ENCODE results near the gene RRP9. TPM values are rescaled to one million over a fixed set of nuclear protein-coding genes. Genes with fewer than 3 reads are reported as not detected.
"Not testable (repeated sequence)": the region's sequence is repeated elsewhere in the genome, so short reads cannot be mapped to it uniquely, and the experiment has no call there.

Gene RRP9
- total RNA-seq, 1 donor from 2014 or later = 9.3 TPM

DNA sequence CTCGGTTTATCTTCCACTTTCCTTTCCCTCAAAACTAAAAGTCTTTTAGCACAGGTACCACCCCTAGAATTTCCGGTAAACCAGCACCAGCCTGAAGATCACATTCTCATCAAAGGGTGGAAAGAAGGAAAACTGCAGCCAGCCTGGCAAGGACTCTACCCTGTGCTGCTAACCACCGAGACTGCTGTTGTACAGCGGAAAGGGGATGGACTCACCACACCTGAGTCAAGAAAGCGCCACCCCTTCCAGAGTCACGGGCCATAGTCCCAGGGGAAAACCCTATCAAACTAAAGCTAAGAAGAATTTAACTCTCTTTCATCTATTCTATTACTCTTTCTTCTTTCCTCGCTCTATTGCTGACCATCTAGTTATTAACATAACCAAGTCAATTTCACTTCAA is 41.7 kb downstream of the RRP9 start:
- DNase-seq = not testable (repeated sequence)

DNA sequence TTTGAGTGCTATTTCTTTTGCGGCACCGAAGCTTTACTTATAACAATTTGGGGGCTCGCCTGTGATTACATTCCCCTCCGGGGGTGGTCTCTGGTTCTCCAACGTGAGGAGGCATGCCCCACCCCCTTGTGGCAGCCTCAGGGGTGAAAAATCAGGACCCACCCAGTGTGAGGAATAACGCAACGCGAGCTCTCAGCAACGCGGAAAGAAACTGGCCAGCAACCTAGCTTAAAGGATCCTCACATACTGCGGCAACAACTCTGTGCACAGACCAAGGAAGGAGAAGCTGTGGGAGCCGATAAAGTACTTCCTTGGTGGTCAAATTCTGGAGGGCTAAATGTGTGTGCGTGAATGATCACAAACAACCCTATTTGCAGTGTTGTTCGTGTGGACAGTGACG is 44.3 kb downstream of the RRP9 start:
- DNase-seq = no peak

DNA sequence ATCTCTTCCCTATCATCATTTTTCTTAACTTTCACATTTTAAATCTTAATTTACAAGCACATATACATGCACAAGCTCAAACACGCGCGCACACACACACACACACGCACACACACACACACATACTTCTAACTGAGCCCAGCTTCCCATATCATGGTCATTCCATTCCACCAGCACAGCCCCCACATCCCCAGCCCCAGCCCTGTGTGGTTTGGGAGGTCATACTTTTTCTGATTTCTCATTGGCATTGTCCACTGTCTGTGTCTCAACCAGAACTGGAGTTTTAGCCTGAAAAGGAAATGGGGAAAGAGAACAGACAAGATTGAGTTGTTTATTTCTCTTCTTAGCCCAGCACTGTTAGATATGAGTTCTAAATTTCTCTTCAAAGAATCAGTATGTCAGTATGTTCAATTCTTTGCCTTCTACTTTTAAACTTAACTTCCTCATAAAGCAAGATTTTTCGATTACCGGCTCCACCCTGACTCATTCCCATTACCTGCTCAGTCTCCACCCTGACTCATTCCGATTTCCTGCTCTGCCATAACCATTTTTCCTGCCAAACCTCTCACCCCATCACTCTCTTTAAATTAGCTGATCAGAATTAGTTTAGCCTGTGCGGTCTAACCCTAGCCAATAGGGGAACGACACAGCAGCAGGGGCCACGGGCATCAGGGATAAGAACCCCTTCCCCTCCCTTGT is 44.9 kb downstream of the RRP9 start:
- no peak for DNase-seq

DNA sequence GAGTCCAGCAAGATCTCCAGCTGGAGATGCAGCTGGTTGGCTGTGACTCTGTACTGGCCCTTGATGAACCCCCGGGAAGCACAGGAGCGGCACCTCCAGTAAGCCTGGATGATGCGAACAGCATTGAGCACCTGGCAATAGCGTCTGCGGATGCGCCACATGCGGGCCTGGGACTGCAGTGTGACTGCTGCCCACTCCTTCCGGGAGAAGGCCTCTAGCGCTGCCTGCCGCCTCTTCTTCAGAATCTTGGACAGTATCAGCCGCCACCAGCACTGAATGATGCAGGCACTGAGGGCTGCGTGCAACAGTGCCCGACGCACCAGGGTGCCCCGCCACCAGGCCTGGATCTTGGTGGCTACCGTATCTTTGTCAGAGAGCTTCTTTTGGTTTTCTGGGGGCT is 46.8 kb downstream of the RRP9 start:
- DNase-seq = no peak

DNA sequence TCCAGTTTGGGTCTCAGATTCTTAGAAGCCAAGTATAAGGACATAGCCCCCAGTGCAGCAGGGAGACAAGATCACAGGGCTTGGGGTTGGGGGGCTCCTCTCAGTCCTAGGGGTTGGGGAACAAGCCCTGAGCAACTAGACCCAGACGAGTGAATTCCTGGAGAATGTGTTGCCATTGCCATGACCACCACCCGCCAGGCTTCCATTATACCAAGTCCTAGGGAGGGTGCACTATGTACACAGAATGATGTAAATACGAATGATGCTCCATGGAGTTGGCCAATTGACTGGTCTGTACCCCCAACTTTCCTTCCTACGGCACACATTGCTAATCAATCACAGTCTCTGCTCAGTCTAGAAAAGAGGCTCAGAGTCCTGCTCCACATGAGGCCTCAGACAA is 47.3 kb downstream of the RRP9 start:
- DNase-seq = no peak

DNA sequence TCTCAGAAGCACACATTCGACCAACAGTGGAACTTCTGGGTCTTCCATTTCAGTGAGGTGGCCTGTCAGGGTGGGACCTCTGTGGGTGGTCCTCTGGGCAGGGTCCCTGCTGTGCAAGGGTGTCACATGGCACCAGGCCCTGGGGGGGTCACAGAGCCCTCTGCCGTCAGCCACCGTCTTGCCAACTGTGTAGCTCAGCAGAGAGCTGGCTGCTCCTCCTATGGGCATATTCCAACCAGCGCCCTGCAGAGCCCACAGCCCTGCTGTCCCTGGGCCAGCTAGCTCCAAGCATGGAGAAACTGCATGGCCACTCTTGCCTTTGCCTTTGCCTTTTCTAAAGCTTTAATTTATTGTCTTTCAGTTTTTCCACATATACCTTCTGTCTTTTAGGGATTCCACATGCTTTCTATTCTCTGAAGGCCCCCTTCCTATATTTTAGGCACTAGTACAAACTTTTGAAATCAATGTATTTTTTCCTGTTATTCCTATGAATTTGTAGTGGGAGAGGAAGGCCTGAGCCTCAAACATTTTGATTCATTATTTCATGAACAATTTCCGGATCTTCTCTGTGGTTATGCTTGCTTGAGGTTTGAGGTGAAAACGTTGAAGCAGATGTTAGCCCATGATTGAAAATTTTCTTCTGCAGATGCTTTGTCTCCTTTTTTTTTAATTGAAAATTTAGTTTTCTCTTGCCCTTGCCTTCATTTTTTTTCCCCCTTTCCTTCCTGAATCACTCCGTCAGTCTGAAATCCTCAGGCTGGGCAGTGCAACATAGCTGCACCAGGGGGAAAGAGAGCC is 50.3 kb downstream of the RRP9 start:
- DNase-seq = no peak

DNA sequence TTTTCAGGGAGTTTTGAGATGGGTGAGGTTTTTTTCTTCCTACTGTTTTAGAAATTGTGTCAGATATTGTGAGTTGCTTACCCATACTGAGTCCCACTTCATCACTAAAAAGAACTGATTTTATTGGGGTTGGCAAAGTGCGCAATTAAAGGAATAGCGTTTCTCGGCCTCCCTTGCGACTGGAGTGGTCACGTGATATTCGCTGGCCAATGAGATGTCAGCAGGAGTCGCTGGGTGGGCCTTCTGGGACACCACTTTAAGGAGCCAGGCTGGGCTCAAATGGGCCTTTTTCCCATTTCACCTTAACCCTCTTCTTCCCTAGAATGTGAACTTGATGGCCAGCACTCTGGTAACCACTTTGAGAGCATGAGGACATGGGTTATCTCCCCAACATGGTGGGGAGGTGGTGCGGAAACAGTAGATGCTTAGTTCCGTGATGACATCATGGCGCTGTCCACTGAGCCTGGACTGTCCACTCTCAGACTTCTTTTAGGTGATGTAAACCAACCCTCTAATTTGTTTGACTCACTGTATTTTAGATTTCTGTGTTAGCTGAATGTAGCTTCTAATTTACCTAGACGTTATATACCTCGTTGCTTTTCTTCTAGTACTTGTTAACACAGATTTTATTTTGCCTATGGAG is 53.1 kb downstream of the RRP9 start:
- DNase-seq = no peak

DNA sequence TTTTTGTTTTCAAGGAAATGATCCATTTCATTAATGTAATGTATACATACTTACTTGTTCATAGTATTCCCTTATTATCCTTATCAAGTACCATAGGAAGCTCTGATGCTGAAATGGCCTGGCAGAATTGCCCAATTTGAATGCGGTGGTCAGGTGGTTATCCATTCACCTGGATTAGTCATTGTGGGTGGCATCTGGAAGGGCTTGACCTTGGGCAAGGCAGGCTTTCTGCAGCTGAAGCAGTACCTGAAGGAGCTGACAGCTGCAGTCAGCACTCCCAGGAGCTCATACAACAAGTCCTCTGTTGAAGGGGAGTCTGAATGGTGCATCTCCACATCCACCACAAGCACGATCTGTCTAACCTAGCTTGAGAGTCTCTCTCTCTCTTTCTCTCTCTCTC is 54.1 kb downstream of the RRP9 start:
- DNase-seq = no peak

DNA sequence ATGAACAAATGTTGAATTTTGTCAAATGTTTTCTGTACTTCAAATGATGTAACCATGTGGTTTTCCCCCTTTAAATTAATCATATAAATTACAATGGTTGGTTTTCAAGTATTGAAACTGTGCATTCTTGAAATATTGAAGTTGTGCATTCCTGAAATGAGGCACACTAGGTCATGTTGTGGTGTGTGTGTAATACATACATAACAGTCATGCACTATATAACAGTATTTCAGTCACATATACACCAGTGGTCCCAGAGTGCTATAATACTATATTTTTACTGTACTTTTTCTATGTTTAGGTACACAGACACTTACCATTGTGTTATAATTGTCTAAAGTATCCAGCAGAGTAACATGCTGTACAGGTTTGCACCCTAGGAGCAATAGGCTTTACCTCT is 55.3 kb downstream of the RRP9 start:
- DNase-seq = no peak

Small RNA genes within 50 kb of the gene (small RNA-seq; reads per million reads assigned to genes)
- not detected for gene AC115284.1 (ENCODE audit: low replicate concordance)

Other genes starting within 250 kb of the RRP9 start
- gene GRM2, start 234.8 kb downstream of the RRP9 start, total RNA-seq = 0.21 TPM
- not detected for gene IQCF6, start 162.7 kb downstream of the RRP9 start, total RNA-seq
- gene IQCF2, start 80.3 kb downstream of the RRP9 start, total RNA-seq = not detected
- gene IQCF5, start 66.3 kb downstream of the RRP9 start, total RNA-seq = not detected
- gene IQCF1, start 38.6 kb downstream of the RRP9 start, total RNA-seq = not detected
- 4.5 TPM for gene PARP3, start 459 bp upstream of the RRP9 start, total RNA-seq
- gene GPR62, start 13.5 kb upstream of the RRP9 start, total RNA-seq = 0.41 TPM
- 58.0 TPM for gene PCBP4, start 25.6 kb upstream of the RRP9 start, total RNA-seq
- gene ABHD14B, start 32.1 kb upstream of the RRP9 start, total RNA-seq = 8.7 TPM
- gene ABHD14A, start 33.2 kb upstream of the RRP9 start, total RNA-seq = 14.1 TPM
- gene ACY1, start 41.6 kb upstream of the RRP9 start, total RNA-seq = 16.8 TPM
- 1,069 TPM for gene RPL29, start 54.0 kb upstream of the RRP9 start, total RNA-seq
- 18.5 TPM for gene DUSP7, start 114.7 kb upstream of the RRP9 start, total RNA-seq
- 4.5 TPM for gene POC1A, start 212.5 kb upstream of the RRP9 start, total RNA-seq